Spinal cord (tissue), 10 donors: ENCODE data around the gene LAMA3. TPM values are rescaled to one million over a fixed set of nuclear protein-coding genes. Genes with fewer than 3 reads are reported as not detected.

ENCODE experiments used
- DNase-seq, 6 donors: peaks; one replicate each; pipeline versions ENCODE4 v3.0.0 to v3.0.0-alpha.2; 2013 to 2015; ENCODE audit warnings: low spot score in 6 of 6, low read depth in 4 of 6
- H3K27ac ChIP-seq: one replicate; pipeline ENCODE4 v1.5.1; 2013; ENCODE audit warnings: low read depth, low read length, control low read depth
- H3K27me3 ChIP-seq: one replicate; pipeline ENCODE4 v1.6.1; 2013; ENCODE audit warnings: low read length; ENCODE audit not compliant: control insufficient read depth, insufficient read depth
- H3K36me3 ChIP-seq: one replicate; pipeline ENCODE4 v1.6.1; 2013; ENCODE audit warnings: low read length; ENCODE audit not compliant: control insufficient read depth, insufficient read depth
- H3K4me1 ChIP-seq: one replicate; pipeline ENCODE4 v1.6.1; 2013; ENCODE audit warnings: low read length; ENCODE audit not compliant: control insufficient read depth, insufficient read depth
- H3K4me3 ChIP-seq: one replicate; pipeline ENCODE4 v1.5.1; 2013; ENCODE audit warnings: low read depth, low read length, control low read depth
- H3K9me3 ChIP-seq: one replicate; pipeline ENCODE4 v1.6.1; 2013; ENCODE audit warnings: low read length; ENCODE audit not compliant: control insufficient read depth, insufficient read depth
- WGBS: methylation state at CpG from one replicate; pipeline ENCODE4 v1.1.5; 2013; ENCODE audit warnings: missing lambda C conversion rate; ENCODE audit not compliant: insufficient coverage; 5-methylcytosine and 5-hydroxymethylcytosine counted together
- polyA plus RNA-seq, 2 donors: library from polyadenylated mRNA; unstranded; fragments of 120-200 nt; gene quantifications; one replicate each; pipeline ENCODE4 v1.2.1, GENCODE V29; 2013; ENCODE audit not compliant: insufficient read length in 2 of 2
- total RNA-seq, 2 donors: library from RNA; depleted of rRNA in 1 of 2; stranded (reverse); fragments of 120-200 nt in 1 of 2; fragments of >200 nt in 1 of 2; gene quantifications; one replicate each; pipeline versions ENCODE4 v1.2.3 to v1.2.4, GENCODE V29; 2013 to 2014
- donor health status: healthy.

Gene LAMA3
- total and polyA plus RNA-seq, 4 donors: 5.8 to 10.4 (median 8.1) TPM

- H3K9me3 ChIP-seq: no peaks in the 10 kb centered on the region
- H3K27ac ChIP-seq: no peak overlapping the region
- H3K4me3 ChIP-seq: no peak overlapping the region
- no peak for DNase-seq
- no peaks in the 10 kb centered on the region for H3K27me3 ChIP-seq
- no peaks in the 10 kb centered on the region for H3K4me1 ChIP-seq
- H3K36me3 ChIP-seq: peaks cover 2% of the 10 kb centered on the region
- WGBS: 84% methylated on average over 4 of the region's 5 CpGs
Observed at GRCh38 chr18:23893653-23894052, 204.4 kb downstream of the LAMA3 start.

GRCh38 chr18:23894661-23895175, 205.5 kb downstream of the LAMA3 start:
- WGBS: 93% methylated on average over 13 of the region's 14 CpGs
- DNase-seq: no peak
- Histone ChIP-seq H3K9me3 (no peaks in the 10 kb centered on the region), H3K4me3 (no peak overlapping the region), H3K27ac (no peak overlapping the region), H3K27me3 (no peaks in the 10 kb centered on the region), H3K4me1 (no peaks in the 10 kb centered on the region), H3K36me3 (peaks cover 2% of the 10 kb centered on the region)

GRCh38 chr18:23897291-23897690, 208.0 kb downstream of the LAMA3 start:
- DNase-seq: no peak
- H3K27me3 ChIP-seq: no peaks in the 10 kb centered on the region

GRCh38 chr18:23897733-23898132, 208.5 kb downstream of the LAMA3 start:
- H3K9me3 ChIP-seq: no peaks in the 10 kb centered on the region
- H3K4me3 ChIP-seq: no peak overlapping the region
- no peak overlapping the region for H3K27ac ChIP-seq
- H3K4me1 ChIP-seq: peaks cover 3% of the 10 kb centered on the region
- no CpG with 5 or more reads among the region's 5 CpGs for WGBS
- H3K36me3 ChIP-seq: peaks cover 2% of the 10 kb centered on the region
- no peak for DNase-seq
- H3K27me3 ChIP-seq: no peaks in the 10 kb centered on the region

More at GRCh38 chr18:23897291-23897690, 208.0 kb downstream of the LAMA3 start:
- Histone ChIP-seq H3K27ac (no peak overlapping the region), H3K36me3 (peaks cover 2% of the 10 kb centered on the region), H3K9me3 (no peaks in the 10 kb centered on the region), H3K4me3 (no peak overlapping the region), H3K4me1 (peaks cover 3% of the 10 kb centered on the region)
- no CpG with 5 or more reads among the region's 1 CpG for WGBS

GRCh38 chr18:23900994-23901393, 211.7 kb downstream of the LAMA3 start:
- Histone ChIP-seq H3K27ac (no peak overlapping the region), H3K27me3 (no peaks in the 10 kb centered on the region), H3K9me3 (no peaks in the 10 kb centered on the region), H3K4me3 (no peak overlapping the region), H3K36me3 (peaks cover 4% of the 10 kb centered on the region), H3K4me1 (peaks cover 3% of the 10 kb centered on the region)
- DNase-seq: peak in 2 of 6 donors; percentile 3 to 71
- WGBS: 21% methylated on average over 7 of the region's 8 CpGs

GRCh38 chr18:23902396-23902795, 213.1 kb downstream of the LAMA3 start:
- no peak for DNase-seq
- H3K27me3 ChIP-seq: no peaks in the 10 kb centered on the region
- peaks cover 3% of the 10 kb centered on the region for H3K4me1 ChIP-seq
- 100% methylated on average over 1 of the region's 2 CpGs for WGBS
- peaks cover 4% of the 10 kb centered on the region for H3K36me3 ChIP-seq
- no peaks in the 10 kb centered on the region for H3K9me3 ChIP-seq
- no peak overlapping the region for H3K4me3 ChIP-seq
- no peak overlapping the region for H3K27ac ChIP-seq

GRCh38 chr18:23903971-23904370, 214.7 kb downstream of the LAMA3 start:
- 90% methylated on average over 5 of the region's 7 CpGs for WGBS
- no peaks in the 10 kb centered on the region for H3K27me3 ChIP-seq
- H3K4me3 ChIP-seq: no peak overlapping the region
- H3K27ac ChIP-seq: no peak overlapping the region
- no peak for DNase-seq
- H3K36me3 ChIP-seq: peaks cover 4% of the 10 kb centered on the region
- H3K9me3 ChIP-seq: no peaks in the 10 kb centered on the region
- peaks cover 3% of the 10 kb centered on the region for H3K4me1 ChIP-seq

- Histone ChIP-seq H3K4me3 (no peak overlapping the region), H3K36me3 (peaks cover 4% of the 10 kb centered on the region), H3K27ac (no peak overlapping the region), H3K9me3 (no peaks in the 10 kb centered on the region), H3K4me1 (no peaks in the 10 kb centered on the region), H3K27me3 (no peaks in the 10 kb centered on the region)
- 87% methylated on average over 2 of the region's 2 CpGs for WGBS
- DNase-seq: no peak
Observed at GRCh38 chr18:23906658-23907057, 217.4 kb downstream of the LAMA3 start.

GRCh38 chr18:23908827-23909226, 219.6 kb downstream of the LAMA3 start:
- no peak overlapping the region for H3K27ac ChIP-seq
- H3K27me3 ChIP-seq: no peaks in the 10 kb centered on the region
- no peaks in the 10 kb centered on the region for H3K9me3 ChIP-seq
- H3K4me1 ChIP-seq: no peaks in the 10 kb centered on the region
- DNase-seq: no peak
- WGBS: 100% methylated on average over 1 of the region's 3 CpGs
- peaks cover 4% of the 10 kb centered on the region for H3K36me3 ChIP-seq
- H3K4me3 ChIP-seq: no peak overlapping the region

- WGBS: 86% methylated on average over 1 of the region's 2 CpGs
- H3K27ac ChIP-seq: no peak overlapping the region
- no peak for DNase-seq
- no peak overlapping the region for H3K4me3 ChIP-seq
- no peaks in the 10 kb centered on the region for H3K4me1 ChIP-seq
- no peaks in the 10 kb centered on the region for H3K9me3 ChIP-seq
- no peaks in the 10 kb centered on the region for H3K27me3 ChIP-seq
- H3K36me3 ChIP-seq: no peaks in the 10 kb centered on the region
Observed at GRCh38 chr18:23910032-23910431, 220.8 kb downstream of the LAMA3 start.
